ENCODE measurements around the gene DBT. TPM values are rescaled to one million over a fixed set of nuclear protein-coding genes. Genes with fewer than 3 reads are reported as not detected.

Gene DBT
- 24.6 and 25.4 TPM in 2 replicates for total RNA-seq (2021; fragmentation: NEBNext Ultra II Directional; extraction: Animal tissue kit (Norgen Biotek cat#: 25700))
- 2.1 and 3.3 TPM in 2 replicates for polyA plus RNA-seq (2011; rRNA removed)
- polyA plus RNA-seq (2011; cell fraction: cytosol; rRNA removed): 5.3 TPM
- 3.2 TPM for polyA plus RNA-seq (2011; cell fraction: nucleus; rRNA removed)
- 8.3 to 20.3 TPM (median 10.4 TPM) in 4 replicates for polyA plus RNA-seq (2012, experiment 1 of 2)
- polyA plus RNA-seq (2012, experiment 2 of 2): 0.39 TPM
- polyA plus RNA-seq (2013, experiment 1 of 2): 9.2 TPM
- 9.4 TPM for polyA plus RNA-seq (2013, experiment 2 of 2)
- polyA minus RNA-seq (2011; rRNA and poly(A)+ RNA removed): 9.0 and 14.6 TPM in 2 replicates
- polyA minus RNA-seq (2011; cell fraction: cytosol; rRNA and poly(A)+ RNA removed): 4.6 TPM
- polyA minus RNA-seq (2011; cell fraction: nucleus; rRNA and poly(A)+ RNA removed): 19.8 TPM
- long read RNA-seq, experiment 1, full-length matches to known transcripts: 4 of 19 reads
- long read RNA-seq, experiment 1, partial matches to known transcripts: 2 of 19 reads
- long read RNA-seq, experiment 1, other reads (novel, unspliced or antisense): 13 of 19 reads
- long read RNA-seq, experiment 2, full-length matches to known transcripts: 7 of 11 reads
- long read RNA-seq, experiment 2, partial matches to known transcripts: 0 of 11 reads
- long read RNA-seq, experiment 2, other reads (novel, unspliced or antisense): 4 of 11 reads

- no peaks in the 10 kb centered on the region for H3K27me3 ChIP-seq (replicated peaks in 1 of 4; ENCODE audit: control insufficient read depth in 3 of 4, extremely low read depth in 1 of 4, insufficient read depth in 3 of 4, low read length in 3 of 4)
- H3K36me3 ChIP-seq (ENCODE audit: control insufficient read depth in 2 of 4, insufficient read depth in 4 of 4, low read length in 3 of 4): no peaks in the 10 kb centered on the region; a peak in 1 of 8 replicates
- H3K79me1 ChIP-seq (ENCODE audit: low read depth, low read length): 0 out of 2 replicates have a peak, but pooled peaks cover 3% of the 10 kb centered on the region
- peak within 1 kb of the TSS; percentile 32 for H3K56ac ChIP-seq (replicated peaks; ENCODE audit: insufficient read length, low read depth, low read length)
- H3K27ac ChIP-seq (ENCODE audit: low read depth, low read length): peak within 1 kb of the TSS; percentile 96
- peak within 1 kb of the TSS; percentile 83 to 95 (median 92) for H3K9ac ChIP-seq (replicated peaks in 1 of 4; ENCODE audit: extremely low read depth in 1 of 4, low read depth in 3 of 4, low read length in 3 of 4)
- peak within 1 kb of the TSS; percentile 99; the same call in 1 of the 2 replicates for H4K8ac ChIP-seq (ENCODE audit: extremely low read depth, insufficient read depth, low read length)
- H2BK20ac ChIP-seq (ENCODE audit: low read length): no peak within 1 kb of the TSS
- POLR2A ChIA-PET (ENCODE audit: partially characterized antibody): interaction anchor here (0.6 to 3.7 kb wide), 14 partner anchors 9 to 213 kb away, joined by 3 to 30 read pairs (median 3); partner anchors contain the start of genes CDC14A, RTCA, SASS6 and TRMT13
- H2BK15ac ChIP-seq (ENCODE audit: low read length): peak within 1 kb of the TSS; percentile 48; the same call in 1 of the 2 replicates
- H3K4me1 ChIP-seq (replicated peaks in 1 of 4; ENCODE audit: control insufficient read depth in 3 of 4, insufficient read depth in 4 of 4, low read length in 3 of 4): peaks cover 0 to 5% (median 0%) of the 10 kb centered on the region in 4 experiments; a peak in 2 of 7 replicates
- no peak within 1 kb of the TSS for H3K23ac ChIP-seq (ENCODE audit: insufficient read length)
- CTCF ChIA-PET (ENCODE audit: partially characterized antibody): interaction anchor here (0.8 to 0.9 kb wide), 2 partner anchors 15 to 127 kb away, joined by 3 read pairs; no protein-coding TSS in a partner anchor
- H3K23me2 ChIP-seq (ENCODE audit: low read depth, low read length): peaks cover 6% of the 10 kb centered on the region
- peak within 1 kb of the TSS; percentile 89 for H3K18ac ChIP-seq (ENCODE audit: extremely low read depth, low read length)
- FAIRE-seq: peak; percentile 99
- H3K4ac ChIP-seq (replicated peaks; ENCODE audit: insufficient read length, low read depth, low read length): peak within 1 kb of the TSS; percentile 22
- WGBS, 2 experiments (ENCODE audit: extremely low coverage in 1 of 2, insufficient coverage in 1 of 2, insufficient read length in 1 of 2, insufficient replicate concordance in 2 of 2, low coverage in 1 of 2, low lambda C conversion rate in 2 of 2, missing lambda C conversion rate in 1 of 2): 7% methylated on average over 31 of the region's 31 CpGs; no CpG with 5 or more reads in 1 of the 2 experiments
- H3K4me3 ChIP-seq (ENCODE audit: extremely low read depth in 1 of 4, insufficient read depth in 2 of 4, low read depth in 3 of 4, low read length in 4 of 4): peak within 1 kb of the TSS; percentile 80 to 96 (median 90)
- peak within 1 kb of the TSS; percentile 23 for H4K91ac ChIP-seq (replicated peaks; ENCODE audit: insufficient read length, low read length)
- H2AFZ ChIP-seq (ENCODE audit: low read length): peak within 1 kb of the TSS; percentile 45
- H3K4me2 ChIP-seq (ENCODE audit: insufficient read depth in 1 of 2, low read depth in 2 of 2, low read length in 2 of 2): peak within 1 kb of the TSS; percentile 83 to 88
- peak within 1 kb of the TSS; percentile 98 for H2BK12ac ChIP-seq (ENCODE audit: low read depth, low read length)
- peak within 1 kb of the TSS; percentile 70 for H4K5ac ChIP-seq (ENCODE audit: insufficient read length, low read depth, low read length)
- peak within 1 kb of the TSS; percentile 30 for H2BK120ac ChIP-seq (replicated peaks; ENCODE audit: low read depth, low read length)
- H2AK5ac ChIP-seq (ENCODE audit: low read depth, low read length): peak within 1 kb of the TSS; percentile 88
- DNase-seq (ENCODE audit: low read depth in 1 of 2, low spot score in 2 of 2): peak; percentile 88 to 90
- H4K20me1 ChIP-seq (replicated peaks in 1 of 2; ENCODE audit: control insufficient read depth in 1 of 2, insufficient read depth in 2 of 2, low read length in 2 of 2): peaks cover 0 to 1% of the 10 kb centered on the region in 2 experiments
- H3K14ac ChIP-seq (ENCODE audit: insufficient read length): no peak within 1 kb of the TSS
- no peaks in the 10 kb centered on the region for H3K9me3 ChIP-seq (ENCODE audit: insufficient read depth in 2 of 2, low read depth in 1 of 2, low read length in 1 of 2)
- peak within 1 kb of the TSS; percentile 96 for H2BK5ac ChIP-seq (ENCODE audit: low read depth, low read length)
- peaks cover 0 to 39% of the 10 kb centered on the region in 2 experiments; a peak in 3 of 4 replicates for H3K79me2 ChIP-seq (ENCODE audit: control insufficient read depth in 1 of 2, insufficient read depth in 2 of 2, low read length in 2 of 2)
- TF ChIP-seq RBBP5 (IDR thresholded peaks at IDR 0.05; ENCODE audit: borderline replicate concordance, low read depth, low read length) (peak; percentile 30; the same call in 1 of the 2 replicates), CTCF (IDR thresholded peaks at IDR 0.05; ENCODE audit: control extremely low read depth in 1 of 3, insufficient read depth in 1 of 3, low read depth in 1 of 3, low read length in 3 of 3) (no peak), YY1 (IDR thresholded peaks at IDR 0.05; ENCODE audit: low read depth, low read length) (peak; percentile 97), KDM5A (IDR thresholded peaks at IDR 0.05; ENCODE audit: low read length) (peak; percentile 93)
Measured at GRCh38 chr1:100249537-100250257, at the start of gene DBT. Gene DBT, minus strand, starts transcription at chr1:100249834. Its CDS starts 14 bp downstream, at chr1:100249820.

Data from H1 (cell line).